Thoracic aorta (tissue), 2 donors: ENCODE results near the gene TCF4. TPM values are rescaled to one million over a fixed set of nuclear protein-coding genes. Genes with fewer than 3 reads are reported as not detected.

Source experiments
- ATAC-seq: fragments of 150-250 bp; one replicate; pipeline ENCODE4 v1.8.0; 2017; ENCODE audit warnings: low read depth; ENCODE audit not compliant: insufficient number of reproducible peaks, low FRiP score
- DNase-seq: peaks from one replicate; pipeline ENCODE4 v3.0.0-alpha.2; 2020; ENCODE audit warnings: low spot score
- H3K27ac ChIP-seq, 2 donors: fragments of 200-600 bp; sonication (generic); 1 replicate in 1 of 2; 2 replicates in 1 of 2; pipeline ENCODE4 v1.5.1; 2016; ENCODE audit warnings: mild to moderate bottlenecking in 2 of 2, moderate library complexity in 2 of 2
- H3K27me3 ChIP-seq: fragments of 200-600 bp; sonication (generic); replicated peaks from 2 replicates; pipeline ENCODE4 v1.6.0; 2016; ENCODE audit warnings: mild to moderate bottlenecking; ENCODE audit not compliant: insufficient read depth
- H3K36me3 ChIP-seq: fragments of 200-600 bp; sonication (generic); one replicate; pipeline ENCODE4 v1.5.1; 2016
- H3K4me1 ChIP-seq, 2 donors: fragments of 200-600 bp; sonication (generic); 1 replicate in 1 of 2; 2 replicates in 1 of 2; pipeline versions ENCODE4 v1.5.1 to v1.6.0; 2016; ENCODE audit warnings: low read depth in 2 of 2, mild to moderate bottlenecking in 1 of 2; ENCODE audit not compliant: control insufficient read depth in 1 of 2
- H3K4me3 ChIP-seq: fragments of 200-600 bp; sonication (generic); 2 replicates; pipeline ENCODE4 v1.5.1; 2016; ENCODE audit warnings: mild to moderate bottlenecking
- H3K9me3 ChIP-seq: fragments of 200-600 bp; sonication (generic); 2 replicates; pipeline ENCODE4 v1.5.1; 2016
- total RNA-seq, 2 donors: library from RNA; depleted of rRNA; stranded (reverse); fragments of >200 nt; gene quantifications; one replicate each; pipeline versions ENCODE4 v1.1.0 to v1.2.3, GENCODE V29; 2016
- TF ChIP-seq, protein P1 (sequence below): fragments of 200-600 bp; sonication (generic); IDR thresholded peaks from one replicate; pipeline ENCODE4 v1.5.1; 2019; ENCODE audit warnings: antibody characterized with exemption

The TCF4 gene
- total RNA-seq, 2 donors from 2014 or later: 178 to 267 TPM

DNA sequence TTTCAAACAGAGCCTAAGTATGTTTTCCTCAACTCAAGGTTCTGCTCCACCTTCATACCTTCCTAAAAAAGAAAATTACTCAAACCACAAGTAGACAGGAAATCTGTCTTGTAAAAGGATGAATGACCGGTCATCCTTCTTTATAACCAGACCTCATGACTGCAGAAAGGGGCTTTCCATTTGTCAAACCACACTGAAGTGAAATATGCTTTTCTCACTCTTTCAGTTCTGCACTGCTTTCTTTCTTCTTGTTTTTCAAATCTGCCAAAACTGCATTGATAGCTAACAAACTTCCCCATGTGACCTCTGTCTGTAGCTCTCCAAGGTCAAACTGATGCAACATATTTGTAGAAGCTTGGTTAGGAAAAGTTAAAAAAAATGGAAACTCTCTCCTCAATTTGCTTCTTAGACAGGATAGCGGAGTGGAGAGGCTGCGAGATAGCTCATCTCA lies 319.8 kb downstream of the TCF4 start:
- Histone ChIP-seq H3K4me3 (no peak overlapping the region), H3K27me3 (no peaks in the 10 kb centered on the region), H3K27ac (no peak overlapping the region), H3K4me1 (peaks cover 18 to 52% of the 10 kb centered on the region in 2 donors), H3K36me3 (peaks cover 17% of the 10 kb centered on the region), H3K9me3 (no peaks in the 10 kb centered on the region)
- TF ChIP-seq, protein P1, sequence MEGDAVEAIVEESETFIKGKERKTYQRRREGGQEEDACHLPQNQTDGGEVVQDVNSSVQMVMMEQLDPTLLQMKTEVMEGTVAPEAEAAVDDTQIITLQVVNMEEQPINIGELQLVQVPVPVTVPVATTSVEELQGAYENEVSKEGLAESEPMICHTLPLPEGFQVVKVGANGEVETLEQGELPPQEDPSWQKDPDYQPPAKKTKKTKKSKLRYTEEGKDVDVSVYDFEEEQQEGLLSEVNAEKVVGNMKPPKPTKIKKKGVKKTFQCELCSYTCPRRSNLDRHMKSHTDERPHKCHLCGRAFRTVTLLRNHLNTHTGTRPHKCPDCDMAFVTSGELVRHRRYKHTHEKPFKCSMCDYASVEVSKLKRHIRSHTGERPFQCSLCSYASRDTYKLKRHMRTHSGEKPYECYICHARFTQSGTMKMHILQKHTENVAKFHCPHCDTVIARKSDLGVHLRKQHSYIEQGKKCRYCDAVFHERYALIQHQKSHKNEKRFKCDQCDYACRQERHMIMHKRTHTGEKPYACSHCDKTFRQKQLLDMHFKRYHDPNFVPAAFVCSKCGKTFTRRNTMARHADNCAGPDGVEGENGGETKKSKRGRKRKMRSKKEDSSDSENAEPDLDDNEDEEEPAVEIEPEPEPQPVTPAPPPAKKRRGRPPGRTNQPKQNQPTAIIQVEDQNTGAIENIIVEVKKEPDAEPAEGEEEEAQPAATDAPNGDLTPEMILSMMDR: no peak
- no peak for DNase-seq
- no peak for ATAC-seq

DNA sequence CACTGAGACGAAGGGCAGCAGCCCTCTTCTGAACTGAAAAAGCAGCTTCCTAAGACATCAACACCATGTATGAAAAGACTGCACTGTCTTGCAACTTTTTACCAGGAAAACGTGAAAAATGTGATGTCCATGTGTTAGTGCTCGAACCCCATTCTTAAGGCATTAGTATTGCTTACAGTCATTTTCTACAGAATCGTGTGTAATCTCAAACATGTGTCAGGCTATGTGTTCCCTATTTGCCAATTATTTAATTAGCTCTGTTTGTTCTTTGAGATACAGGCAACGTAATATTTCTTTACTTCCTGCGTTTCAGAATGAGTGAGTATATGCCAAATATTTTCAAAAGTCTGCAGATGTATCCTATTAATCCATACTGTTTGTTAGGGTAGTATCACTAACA lies 321.0 kb downstream of the TCF4 start:
- no peak for ATAC-seq
- no peak overlapping the region for H3K27ac ChIP-seq
- no peak for DNase-seq
- TF ChIP-seq, protein P1: no peak
- H3K4me3 ChIP-seq: no peak overlapping the region
- H3K36me3 ChIP-seq: peaks cover 17% of the 10 kb centered on the region
- H3K27me3 ChIP-seq: no peaks in the 10 kb centered on the region
- H3K4me1 ChIP-seq: peaks cover 12 to 41% of the 10 kb centered on the region in 2 donors
- H3K9me3 ChIP-seq: no peaks in the 10 kb centered on the region

DNA sequence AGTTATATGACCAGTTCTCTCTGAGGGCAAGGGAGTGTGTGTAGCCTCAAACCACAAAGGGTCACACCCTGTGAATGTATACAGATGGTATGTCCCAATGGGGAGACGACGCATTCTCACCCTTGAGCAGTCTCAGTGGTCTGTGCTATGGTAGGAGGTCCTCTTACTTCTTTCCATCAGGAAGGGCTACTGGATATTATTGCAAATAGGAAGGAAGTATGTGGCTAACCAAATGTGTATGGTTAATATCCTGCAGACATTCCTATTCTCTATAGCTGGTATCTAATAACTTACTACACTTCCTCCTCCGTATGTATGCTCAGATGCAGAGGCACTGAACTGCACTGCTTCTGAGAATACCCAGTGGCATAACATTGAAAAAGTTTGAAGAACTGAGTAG lies 322.0 kb downstream of the TCF4 start:
- Histone ChIP-seq H3K4me3 (no peak overlapping the region), H3K36me3 (peaks cover 17% of the 10 kb centered on the region), H3K4me1 (peaks cover 18 to 44% of the 10 kb centered on the region in 2 donors), H3K27me3 (no peaks in the 10 kb centered on the region), H3K27ac (no peak overlapping the region), H3K9me3 (no peaks in the 10 kb centered on the region)
- DNase-seq (no peak), ATAC-seq (no peak)
- TF ChIP-seq, protein P1: no peak

DNA sequence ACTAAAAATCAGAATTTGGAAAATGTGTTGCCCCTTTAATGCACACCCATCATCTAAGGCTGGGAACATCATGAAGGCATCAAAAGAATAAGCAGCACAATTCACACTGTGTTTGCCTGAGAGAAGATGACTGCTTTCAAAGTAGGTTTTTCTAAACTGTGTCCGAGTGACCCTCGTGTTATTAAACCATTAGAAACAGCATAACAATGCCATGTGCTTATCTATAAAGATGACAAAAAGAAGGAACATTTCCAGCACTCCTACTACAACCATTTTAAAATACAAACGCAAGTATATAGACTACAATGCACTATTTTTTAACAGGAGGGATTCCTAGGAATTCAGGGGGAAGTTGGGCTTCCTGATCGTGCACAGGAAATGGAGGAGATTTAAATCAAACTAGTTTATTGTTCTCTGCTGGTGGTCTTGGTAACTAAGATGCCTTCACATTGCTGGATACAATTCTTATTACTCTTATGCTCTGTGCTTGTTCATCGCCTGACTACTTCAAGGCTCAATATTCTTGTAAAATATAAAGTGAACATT lies 322.8 kb downstream of the TCF4 start:
- Histone ChIP-seq H3K4me3 (no peak overlapping the region), H3K27me3 (no peaks in the 10 kb centered on the region), H3K4me1 (peaks cover 18 to 44% of the 10 kb centered on the region in 2 donors), H3K36me3 (peaks cover 17% of the 10 kb centered on the region), H3K9me3 (no peaks in the 10 kb centered on the region), H3K27ac (peak overlapping the region in 1 of 2 donors; percentile 55)
- TF ChIP-seq, protein P1: no peak
- ATAC-seq (no peak), DNase-seq (no peak)

DNA sequence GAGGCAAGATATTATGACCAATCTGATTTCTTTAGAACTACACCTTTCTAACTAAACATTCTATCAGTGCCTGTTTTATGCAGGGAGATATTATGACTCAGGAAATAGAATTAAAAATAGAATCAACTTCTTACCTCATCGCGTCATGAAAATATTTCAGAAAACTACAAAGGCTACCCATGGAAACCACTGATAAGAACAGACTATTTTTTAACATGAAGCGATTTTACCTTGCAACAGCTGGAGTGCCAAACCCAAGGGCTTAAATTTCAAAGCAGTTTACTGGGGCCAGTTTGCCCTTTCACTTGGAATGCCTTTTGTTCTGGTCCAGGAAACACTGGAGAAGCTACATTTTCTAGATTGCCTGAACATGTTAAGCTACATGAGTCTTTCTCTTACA lies 323.9 kb downstream of the TCF4 start:
- DNase-seq (no peak), ATAC-seq (peak; percentile 46)
- peaks cover 18 to 44% of the 10 kb centered on the region in 2 donors for H3K4me1 ChIP-seq
- peak overlapping the region in 1 of 2 donors; percentile 55 for H3K27ac ChIP-seq
- peaks cover 10% of the 10 kb centered on the region for H3K36me3 ChIP-seq
- TF ChIP-seq, protein P1: no peak
- H3K27me3 ChIP-seq: no peaks in the 10 kb centered on the region
- no peaks in the 10 kb centered on the region for H3K9me3 ChIP-seq
- peak overlapping the region; percentile 22 for H3K4me3 ChIP-seq
